ENCODE measurements around the gene NT5C2.

- TF ChIP-seq, protein P1, sequence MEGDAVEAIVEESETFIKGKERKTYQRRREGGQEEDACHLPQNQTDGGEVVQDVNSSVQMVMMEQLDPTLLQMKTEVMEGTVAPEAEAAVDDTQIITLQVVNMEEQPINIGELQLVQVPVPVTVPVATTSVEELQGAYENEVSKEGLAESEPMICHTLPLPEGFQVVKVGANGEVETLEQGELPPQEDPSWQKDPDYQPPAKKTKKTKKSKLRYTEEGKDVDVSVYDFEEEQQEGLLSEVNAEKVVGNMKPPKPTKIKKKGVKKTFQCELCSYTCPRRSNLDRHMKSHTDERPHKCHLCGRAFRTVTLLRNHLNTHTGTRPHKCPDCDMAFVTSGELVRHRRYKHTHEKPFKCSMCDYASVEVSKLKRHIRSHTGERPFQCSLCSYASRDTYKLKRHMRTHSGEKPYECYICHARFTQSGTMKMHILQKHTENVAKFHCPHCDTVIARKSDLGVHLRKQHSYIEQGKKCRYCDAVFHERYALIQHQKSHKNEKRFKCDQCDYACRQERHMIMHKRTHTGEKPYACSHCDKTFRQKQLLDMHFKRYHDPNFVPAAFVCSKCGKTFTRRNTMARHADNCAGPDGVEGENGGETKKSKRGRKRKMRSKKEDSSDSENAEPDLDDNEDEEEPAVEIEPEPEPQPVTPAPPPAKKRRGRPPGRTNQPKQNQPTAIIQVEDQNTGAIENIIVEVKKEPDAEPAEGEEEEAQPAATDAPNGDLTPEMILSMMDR (conservative IDR thresholded peaks at IDR 0.05 in 1 of 2, IDR thresholded peaks at IDR 0.05 in 1 of 2; ENCODE audit: low read depth in 1 of 2, low read length in 2 of 2): no peak
- no peak for TF ChIP-seq EZH2 (IDR thresholded peaks at IDR 0.05; ENCODE audit: low read length, missing control alignments)
Measured at GRCh38 chr10:103117247-103117646, 75.8 kb downstream of the NT5C2 start.

Data from fibroblast of lung (primary cell).